Upper lobe of left lung (tissue), 6 donors: ENCODE data around the gene PPP1R15B. TPM values are rescaled to one million over a fixed set of nuclear protein-coding genes. Genes with fewer than 3 reads are reported as not detected.

Experiments used
- ATAC-seq, 2 donors: fragments of 200-7000 bp; cut with Tn5 transposase; one replicate each; pipeline ENCODE4 v1.9.1; 2022; ENCODE audit warnings: mild to moderate bottlenecking in 2 of 2, moderate library complexity in 2 of 2; ENCODE audit not compliant: low FRiP score in 2 of 2
- DNase-seq, 2 donors: peaks; one replicate each; pipeline ENCODE4 v3.0.0-alpha.2; 2019 to 2020
- H3K27ac ChIP-seq, 4 donors: fragments of 200-600 bp; sonication (generic); one replicate each; pipeline ENCODE4 v1.5.1; 2016 to 2019
- H3K27me3 ChIP-seq, 4 donors: fragments of 200-600 bp; sonication (generic); one replicate each; pipeline ENCODE4 v1.5.1; 2017 to 2019
- H3K36me3 ChIP-seq, 4 donors: fragments of 200-600 bp; sonication (generic); one replicate each; pipeline ENCODE4 v1.5.1; 2016 to 2019
- H3K4me1 ChIP-seq, 4 donors: fragments of 200-600 bp; sonication (generic); one replicate each; pipeline ENCODE4 v1.5.1; 2018 to 2019
- H3K4me3 ChIP-seq, 4 donors: fragments of 200-600 bp; sonication (generic); one replicate each; pipeline ENCODE4 v1.5.1; 2017 to 2019; ENCODE audit warnings: mild to moderate bottlenecking in 2 of 4, moderate library complexity in 1 of 4
- H3K9me3 ChIP-seq, 4 donors: fragments of 200-600 bp; sonication (generic); one replicate each; pipeline ENCODE4 v1.5.1; 2018 to 2019
- EP300 ChIP-seq, 4 donors: sonication (generic); formaldehyde crosslinking; IDR thresholded peaks; one replicate each; pipeline ENCODE4 v1.5.1; 2017; ENCODE audit warnings: antibody characterized with exemption in 4 of 4, control low read depth in 2 of 4
- POLR2A ChIP-seq, 4 donors: fragments of 450-650 bp; IDR thresholded peaks; one replicate each; pipeline ENCODE4 v1.5.1; 2016 to 2017; ENCODE audit warnings: antibody characterized with exemption in 4 of 4, mild to moderate bottlenecking in 2 of 4
- POLR2AphosphoS5 ChIP-seq, 2 donors: sonication (generic); formaldehyde crosslinking; IDR thresholded peaks; one replicate each; pipeline ENCODE4 v1.5.1; 2017; ENCODE audit warnings: antibody characterized with exemption in 2 of 2
- WGBS, 2 donors: methylation state at CpG; one replicate each; pipeline ENCODE4 v1.1.5; 2017 to 2018; 5-methylcytosine and 5-hydroxymethylcytosine counted together
- total RNA-seq, 6 donors: library from RNA; depleted of rRNA in 4 of 6; stranded (reverse); fragments of >200 nt in 4 of 6; gene quantifications; one replicate each; pipeline versions ENCODE4 v1.1.0 to v1.2.1, GENCODE V29; 2016 to 2021
- TF ChIP-seq, protein P1 (sequence below), 6 experiments: fragments of 450-650 bp in 4 of 6; fragments of 200-600 bp in 2 of 6; sonication (generic) in 2 of 6; IDR thresholded peaks; one replicate each; pipeline ENCODE4 v1.5.1; 2016 to 2019; ENCODE audit warnings: antibody characterized with exemption in 6 of 6
- donor health status: DM: no; HTN: no; CAD: no; lungs with moderate emphysema.
- donor health status: DM: no; HTN: yes; CAD: no; lungs with severe emphysema.

PPP1R15B gene
- total RNA-seq, 6 donors from 2014 or later: 30.4 to 67.8 (median 44.2) TPM

DNA sequence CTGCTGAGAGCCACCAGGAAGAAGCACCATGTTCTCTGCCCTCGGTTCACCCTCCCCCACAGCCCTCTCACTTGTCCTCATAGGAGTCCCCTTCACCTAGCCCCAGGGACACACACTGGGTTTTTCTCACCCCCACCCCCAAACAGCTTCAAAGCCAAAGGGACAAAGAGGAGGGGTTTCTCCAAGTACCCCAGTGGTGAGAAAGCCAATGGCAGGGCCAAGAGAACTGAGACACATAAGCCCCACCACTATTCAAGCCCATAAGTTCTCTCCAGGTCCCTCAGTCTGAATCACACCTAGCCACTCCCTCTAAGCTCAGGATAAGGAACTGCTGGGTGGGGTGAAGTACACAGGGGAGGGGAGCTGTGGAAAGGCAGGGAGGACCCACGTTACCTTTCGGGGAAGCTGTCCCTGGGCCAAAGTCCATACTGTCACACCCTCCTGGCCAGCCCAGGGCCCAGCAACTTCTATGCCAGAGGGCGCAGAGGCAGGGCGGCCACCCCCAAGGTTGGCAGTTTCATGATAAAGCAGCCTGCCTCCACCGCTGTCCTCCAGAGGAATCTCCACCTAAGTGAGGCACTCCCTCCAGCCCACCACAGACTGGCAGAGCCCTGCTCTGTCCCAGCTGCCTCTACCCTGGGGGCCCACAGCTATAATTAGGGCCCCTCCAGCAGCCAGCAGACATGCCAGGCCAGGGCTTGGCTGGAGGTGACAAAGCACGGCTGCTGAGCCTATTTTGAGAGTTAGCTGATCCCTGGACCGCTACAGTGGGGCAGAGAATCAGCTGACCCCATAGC, 39.0 kb upstream of the PPP1R15B start:
- TF ChIP-seq POLR2A (IDR thresholded peaks at IDR 0.05): no peak
- TF ChIP-seq POLR2AphosphoS5 (IDR thresholded peaks at IDR 0.05): no peak
- TF ChIP-seq EP300 (IDR thresholded peaks at IDR 0.05): no peak
- TF ChIP-seq, protein P1, sequence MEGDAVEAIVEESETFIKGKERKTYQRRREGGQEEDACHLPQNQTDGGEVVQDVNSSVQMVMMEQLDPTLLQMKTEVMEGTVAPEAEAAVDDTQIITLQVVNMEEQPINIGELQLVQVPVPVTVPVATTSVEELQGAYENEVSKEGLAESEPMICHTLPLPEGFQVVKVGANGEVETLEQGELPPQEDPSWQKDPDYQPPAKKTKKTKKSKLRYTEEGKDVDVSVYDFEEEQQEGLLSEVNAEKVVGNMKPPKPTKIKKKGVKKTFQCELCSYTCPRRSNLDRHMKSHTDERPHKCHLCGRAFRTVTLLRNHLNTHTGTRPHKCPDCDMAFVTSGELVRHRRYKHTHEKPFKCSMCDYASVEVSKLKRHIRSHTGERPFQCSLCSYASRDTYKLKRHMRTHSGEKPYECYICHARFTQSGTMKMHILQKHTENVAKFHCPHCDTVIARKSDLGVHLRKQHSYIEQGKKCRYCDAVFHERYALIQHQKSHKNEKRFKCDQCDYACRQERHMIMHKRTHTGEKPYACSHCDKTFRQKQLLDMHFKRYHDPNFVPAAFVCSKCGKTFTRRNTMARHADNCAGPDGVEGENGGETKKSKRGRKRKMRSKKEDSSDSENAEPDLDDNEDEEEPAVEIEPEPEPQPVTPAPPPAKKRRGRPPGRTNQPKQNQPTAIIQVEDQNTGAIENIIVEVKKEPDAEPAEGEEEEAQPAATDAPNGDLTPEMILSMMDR (IDR thresholded peaks at IDR 0.05): no peak
- H3K27ac ChIP-seq: peak overlapping the region; percentile 19 to 82 (median 78)
- peak; percentile 25 to 81 for ATAC-seq
- peaks cover 28 to 39% (median 35%) of the 10 kb centered on the region in 4 donors for H3K4me1 ChIP-seq
- H3K36me3 ChIP-seq: peaks cover 0 to 36% (median 18%) of the 10 kb centered on the region in 4 donors
- WGBS, 2 donors: 41 to 60% methylated on average over 4 to 8 of the region's 8 CpGs
- peak in 1 of 2 donors; percentile 82 for DNase-seq
- H3K9me3 ChIP-seq: no peaks in the 10 kb centered on the region
- H3K4me3 ChIP-seq: no peak overlapping the region
- no peaks in the 10 kb centered on the region for H3K27me3 ChIP-seq

DNA sequence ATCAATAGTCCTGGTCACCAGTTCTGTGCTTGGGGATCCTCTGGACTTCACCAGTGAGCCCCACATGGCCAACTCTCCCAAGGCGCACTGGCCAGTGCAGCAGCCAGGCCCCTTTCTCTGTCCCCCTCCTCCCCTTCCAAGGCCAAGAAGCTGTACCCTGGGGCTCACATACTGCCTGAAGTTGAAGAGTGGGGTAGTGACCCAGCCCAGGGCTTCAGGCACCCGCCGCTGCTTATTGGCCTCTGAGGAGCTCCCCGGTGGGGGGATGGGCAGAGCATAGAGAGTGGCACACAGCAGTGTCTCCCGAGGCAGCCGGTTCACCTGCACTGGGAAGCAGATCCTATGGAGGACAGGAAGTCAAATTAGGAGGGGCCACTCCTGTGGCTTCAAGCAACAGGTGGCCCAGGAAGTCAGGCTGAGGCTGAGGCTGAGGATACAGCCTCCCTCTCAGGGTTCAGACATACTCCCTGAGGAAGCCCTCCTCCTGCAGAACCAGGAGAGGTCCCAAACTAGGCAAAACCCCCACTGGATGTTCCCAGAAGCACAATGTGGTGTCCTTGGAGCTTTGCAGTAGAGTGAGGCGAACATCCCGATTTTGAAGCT, 38.2 kb upstream of the PPP1R15B start:
- H3K4me1 ChIP-seq: peaks cover 28 to 39% (median 35%) of the 10 kb centered on the region in 4 donors
- no peak for DNase-seq
- H3K9me3 ChIP-seq: no peaks in the 10 kb centered on the region
- ATAC-seq: no peak
- H3K27me3 ChIP-seq: no peaks in the 10 kb centered on the region
- peaks cover 0 to 35% (median 14%) of the 10 kb centered on the region in 4 donors for H3K36me3 ChIP-seq
- H3K4me3 ChIP-seq: no peak overlapping the region
- peak overlapping the region in 3 of 4 donors; percentile 76 to 82 (median 80) for H3K27ac ChIP-seq
- WGBS, 2 donors: 85 to 89% methylated on average over 3 to 8 of the region's 8 CpGs
- no peak for TF ChIP-seq EP300 (IDR thresholded peaks at IDR 0.05)
- no peak for TF ChIP-seq POLR2A (IDR thresholded peaks at IDR 0.05)
- TF ChIP-seq, protein P1 (IDR thresholded peaks at IDR 0.05): no peak
- no peak for TF ChIP-seq POLR2AphosphoS5 (IDR thresholded peaks at IDR 0.05)

DNA sequence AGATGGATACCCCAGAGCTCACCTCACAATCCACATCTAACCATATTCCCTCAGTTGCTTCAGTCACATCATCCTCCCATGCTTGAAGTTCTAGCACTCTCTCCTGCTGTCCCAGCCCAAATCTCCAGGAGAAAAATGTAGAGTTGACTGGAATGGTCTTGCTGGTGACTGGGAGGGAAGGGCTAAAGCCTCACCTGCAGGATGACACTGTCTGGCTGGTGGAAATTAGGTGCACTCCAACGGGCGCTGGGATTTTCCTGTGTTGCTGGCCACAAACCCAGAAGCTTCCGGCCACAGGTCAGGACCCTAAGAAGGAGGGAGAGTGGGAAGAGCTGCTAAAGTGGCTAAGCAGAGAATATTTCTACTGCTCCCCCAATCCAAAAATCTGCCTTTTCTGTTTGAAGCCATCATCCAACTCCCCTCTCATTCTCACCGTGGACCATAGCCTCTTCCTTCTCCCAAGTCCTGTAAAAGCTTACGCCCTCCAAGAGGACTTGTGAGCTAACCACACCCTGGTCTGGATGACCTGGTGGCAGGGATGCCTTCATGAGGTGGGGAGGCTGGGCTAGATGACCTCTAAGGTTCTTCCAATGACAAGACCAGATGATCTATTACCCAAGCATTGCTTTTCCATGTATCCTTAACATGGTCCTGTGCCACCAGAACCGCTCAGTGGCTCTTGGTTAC, 37.5 kb upstream of the PPP1R15B start:
- WGBS, 2 donors: 81 to 86% methylated on average over 6 of the region's 6 CpGs
- Histone ChIP-seq H3K4me3 (no peak overlapping the region), H3K4me1 (peaks cover 28 to 39% (median 36%) of the 10 kb centered on the region in 4 donors), H3K9me3 (no peaks in the 10 kb centered on the region), H3K36me3 (peaks cover 0 to 40% (median 12%) of the 10 kb centered on the region in 4 donors), H3K27me3 (no peaks in the 10 kb centered on the region), H3K27ac (peak overlapping the region in 3 of 4 donors; percentile 76 to 82 (median 80))
- TF ChIP-seq, protein P1 (IDR thresholded peaks at IDR 0.05): no peak
- TF ChIP-seq POLR2AphosphoS5 (IDR thresholded peaks at IDR 0.05) (no peak), EP300 (IDR thresholded peaks at IDR 0.05) (no peak), POLR2A (IDR thresholded peaks at IDR 0.05) (no peak)
- ATAC-seq (no peak), DNase-seq (no peak)

DNA sequence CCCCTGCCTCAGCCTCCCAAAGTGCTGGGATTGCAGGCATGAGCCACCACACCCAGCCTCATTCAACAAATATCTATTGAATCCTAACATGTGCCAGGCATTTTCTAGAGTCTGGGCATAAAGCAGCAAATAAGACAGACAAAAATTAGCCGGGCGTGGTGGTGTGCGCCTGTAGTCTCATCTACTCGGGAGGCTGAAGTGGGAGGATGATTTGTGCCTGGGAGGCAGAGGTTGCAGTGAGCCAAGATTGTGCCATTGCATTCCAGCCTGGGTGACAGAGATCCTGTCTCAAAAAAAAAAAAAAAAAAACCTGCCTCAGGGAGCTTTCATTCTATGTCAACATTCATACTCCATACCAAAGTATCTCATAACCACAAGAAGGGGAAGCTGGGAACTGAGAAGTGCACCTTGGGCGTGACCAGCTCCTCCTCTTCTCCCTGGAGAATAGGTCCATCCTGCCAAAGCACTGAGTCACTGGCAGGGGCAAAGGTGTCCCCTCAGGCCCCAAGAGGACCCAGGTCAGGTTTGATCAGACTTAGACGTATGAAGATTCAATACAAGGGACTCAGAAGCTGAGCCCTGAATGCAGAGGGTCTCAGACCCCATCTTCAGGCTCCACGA, 36.8 kb upstream of the PPP1R15B start:
- H3K9me3 ChIP-seq: no peaks in the 10 kb centered on the region
- DNase-seq: peak in 1 of 2 donors; percentile 58
- TF ChIP-seq, protein P1 (IDR thresholded peaks at IDR 0.05): no peak
- TF ChIP-seq POLR2A (IDR thresholded peaks at IDR 0.05): no peak
- TF ChIP-seq POLR2AphosphoS5 (IDR thresholded peaks at IDR 0.05): no peak
- no peak for TF ChIP-seq EP300 (IDR thresholded peaks at IDR 0.05)
- H3K36me3 ChIP-seq: peaks cover 0 to 47% (median 17%) of the 10 kb centered on the region in 4 donors
- WGBS, 2 donors: 85 to 86% methylated on average over 5 to 7 of the region's 7 CpGs
- no peak for ATAC-seq
- H3K4me1 ChIP-seq: peaks cover 29 to 46% (median 34%) of the 10 kb centered on the region in 4 donors
- no peak overlapping the region for H3K4me3 ChIP-seq
- peak overlapping the region in 2 of 4 donors; percentile 55 to 82 for H3K27ac ChIP-seq
- H3K27me3 ChIP-seq: no peaks in the 10 kb centered on the region
